Measurements from ENCODE around the gene RPS3A. TPM values are rescaled to one million over a fixed set of nuclear protein-coding genes. Genes with fewer than 3 reads are reported as not detected.
"Not testable (repeated sequence)": the region's sequence is repeated elsewhere in the genome, so short reads cannot be mapped to it uniquely, and the experiment has no call there.

RPS3A gene
- 1,000 to 10,000 TPM; 2,495 to 3,475 (median 3,045) TPM for total RNA-seq

DNA sequence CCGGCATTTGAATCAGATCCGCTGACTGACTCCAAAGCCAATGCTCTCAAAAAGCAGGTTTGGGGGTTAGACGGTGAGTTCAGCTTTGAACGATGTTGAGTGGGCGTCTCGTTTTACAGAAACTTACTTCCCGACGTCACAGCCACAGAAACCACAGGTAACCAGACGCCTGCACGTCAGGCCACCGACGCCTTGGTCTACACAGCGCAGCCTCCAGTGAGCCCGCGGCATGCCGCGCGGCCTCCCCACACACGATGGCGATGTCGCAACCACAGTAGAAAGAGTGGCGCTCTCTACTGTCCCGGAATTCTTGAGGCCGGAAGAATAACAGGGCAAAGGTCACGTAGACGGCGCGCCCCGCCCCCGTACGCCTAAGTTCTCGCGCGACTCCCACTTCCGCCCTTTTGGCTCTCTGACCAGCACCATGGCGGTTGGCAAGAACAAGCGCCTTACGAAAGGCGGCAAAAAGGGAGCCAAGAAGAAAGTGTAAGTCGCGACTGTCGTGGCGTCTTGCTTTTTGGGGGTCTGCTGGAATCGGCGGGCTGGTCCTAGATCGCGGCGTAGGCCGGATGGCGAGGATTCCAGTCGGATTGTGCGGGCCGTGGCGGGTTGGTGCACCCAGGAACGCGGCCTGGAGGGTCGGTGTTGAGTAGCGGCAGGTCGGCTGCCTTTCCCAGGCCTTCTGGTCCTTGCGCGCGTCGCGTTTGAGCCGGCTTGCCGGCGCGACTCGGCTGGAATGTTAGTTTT is at the start of gene RPS3A:
TSS of gene RPS3A (plus strand) at position 400 of the 747 bp plus-strand sequence. CDS start at position 425, 25 bp downstream.
- ATAC-seq (ENCODE audit: low FRiP score) (peak; percentile 99), DNase-seq (ENCODE audit: low spot score) (peak; percentile 87)
- TF ChIP-seq, protein P1, sequence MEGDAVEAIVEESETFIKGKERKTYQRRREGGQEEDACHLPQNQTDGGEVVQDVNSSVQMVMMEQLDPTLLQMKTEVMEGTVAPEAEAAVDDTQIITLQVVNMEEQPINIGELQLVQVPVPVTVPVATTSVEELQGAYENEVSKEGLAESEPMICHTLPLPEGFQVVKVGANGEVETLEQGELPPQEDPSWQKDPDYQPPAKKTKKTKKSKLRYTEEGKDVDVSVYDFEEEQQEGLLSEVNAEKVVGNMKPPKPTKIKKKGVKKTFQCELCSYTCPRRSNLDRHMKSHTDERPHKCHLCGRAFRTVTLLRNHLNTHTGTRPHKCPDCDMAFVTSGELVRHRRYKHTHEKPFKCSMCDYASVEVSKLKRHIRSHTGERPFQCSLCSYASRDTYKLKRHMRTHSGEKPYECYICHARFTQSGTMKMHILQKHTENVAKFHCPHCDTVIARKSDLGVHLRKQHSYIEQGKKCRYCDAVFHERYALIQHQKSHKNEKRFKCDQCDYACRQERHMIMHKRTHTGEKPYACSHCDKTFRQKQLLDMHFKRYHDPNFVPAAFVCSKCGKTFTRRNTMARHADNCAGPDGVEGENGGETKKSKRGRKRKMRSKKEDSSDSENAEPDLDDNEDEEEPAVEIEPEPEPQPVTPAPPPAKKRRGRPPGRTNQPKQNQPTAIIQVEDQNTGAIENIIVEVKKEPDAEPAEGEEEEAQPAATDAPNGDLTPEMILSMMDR (IDR thresholded peaks at IDR 0.05): no peak

DNA sequence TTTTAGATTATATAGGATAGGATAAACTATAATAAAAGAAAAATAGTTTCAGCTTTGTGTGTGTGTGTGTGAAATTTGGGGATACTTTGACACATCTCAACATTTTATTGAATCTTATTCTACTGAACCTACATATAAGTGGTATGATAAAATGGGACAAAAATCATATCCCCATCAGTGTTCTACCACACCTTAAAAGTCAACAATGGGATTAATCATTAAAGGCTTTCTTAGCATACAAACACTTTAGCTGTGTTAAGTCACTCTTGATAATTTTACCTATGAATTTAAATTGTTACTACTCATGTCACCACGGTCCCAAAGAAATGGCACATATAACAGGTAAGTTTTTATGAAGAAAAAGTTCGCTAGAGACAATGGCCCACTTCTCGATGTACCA is 46.6 kb upstream of the RPS3A start:
- ATAC-seq (ENCODE audit: low FRiP score) (no peak), DNase-seq (ENCODE audit: low spot score) (no peak)
- TF ChIP-seq, protein P1 (IDR thresholded peaks at IDR 0.05): no peak

DNA sequence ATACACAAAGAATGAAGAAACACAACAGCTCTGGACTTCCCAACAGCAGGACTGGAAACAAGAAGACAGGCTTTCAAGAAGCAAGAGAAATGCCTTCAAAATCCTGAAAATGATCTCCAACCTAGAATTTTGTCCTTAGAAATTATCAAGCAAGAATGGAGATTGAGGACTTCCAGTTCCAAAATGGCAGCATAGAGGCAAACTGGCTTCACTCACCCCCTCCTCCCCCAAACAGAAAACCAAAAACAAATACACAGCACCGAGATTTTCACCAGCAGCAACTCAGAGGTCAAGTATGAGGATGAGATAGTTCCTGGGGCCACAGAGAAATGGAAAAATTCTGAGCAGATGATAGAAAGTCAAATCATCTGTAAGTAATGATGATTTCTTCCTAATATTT is 43.9 kb upstream of the RPS3A start:
- ATAC-seq (ENCODE audit: low FRiP score) (no peak), DNase-seq (ENCODE audit: low spot score) (no peak)
- TF ChIP-seq, protein P1 (IDR thresholded peaks at IDR 0.05): no peak

- not testable (repeated sequence) for ATAC-seq (ENCODE audit: low FRiP score); DNase-seq (ENCODE audit: low spot score)
Observed at GRCh38 chr4:151063143-151063542, 36.3 kb upstream of the RPS3A start.

DNA sequence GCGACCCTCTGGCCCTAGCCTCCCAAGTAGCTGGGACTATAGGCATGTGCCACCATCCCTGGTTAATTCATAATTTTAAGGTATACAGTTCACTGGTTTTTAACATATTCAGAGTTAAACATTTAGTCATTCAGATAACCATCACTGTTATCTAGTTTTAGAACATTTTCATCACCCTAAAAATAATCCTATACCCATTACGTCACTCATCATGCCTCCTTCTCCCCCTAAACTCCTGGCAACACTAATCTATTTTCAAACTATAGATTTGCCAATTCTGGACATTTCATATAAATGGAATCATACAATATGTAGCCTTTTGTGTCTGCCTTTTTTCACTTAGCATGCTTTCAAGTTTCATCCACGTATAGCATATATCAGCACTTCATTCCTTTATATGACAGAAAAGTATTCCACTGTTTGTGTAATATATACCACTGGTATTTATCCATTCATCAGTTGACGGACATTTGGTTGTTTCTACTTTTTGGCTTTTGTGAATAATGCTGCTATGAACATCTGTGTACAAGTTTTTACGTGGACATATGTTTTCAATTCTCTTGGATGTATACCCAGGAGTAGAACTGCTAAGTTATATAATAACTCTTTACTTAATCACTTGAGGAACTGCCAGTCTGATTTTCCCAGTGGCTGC is 32.0 kb upstream of the RPS3A start:
- TF ChIP-seq, protein P1 (IDR thresholded peaks at IDR 0.05): no peak
- ATAC-seq (ENCODE audit: low FRiP score): no peak
- DNase-seq (ENCODE audit: low spot score): no peak

DNA sequence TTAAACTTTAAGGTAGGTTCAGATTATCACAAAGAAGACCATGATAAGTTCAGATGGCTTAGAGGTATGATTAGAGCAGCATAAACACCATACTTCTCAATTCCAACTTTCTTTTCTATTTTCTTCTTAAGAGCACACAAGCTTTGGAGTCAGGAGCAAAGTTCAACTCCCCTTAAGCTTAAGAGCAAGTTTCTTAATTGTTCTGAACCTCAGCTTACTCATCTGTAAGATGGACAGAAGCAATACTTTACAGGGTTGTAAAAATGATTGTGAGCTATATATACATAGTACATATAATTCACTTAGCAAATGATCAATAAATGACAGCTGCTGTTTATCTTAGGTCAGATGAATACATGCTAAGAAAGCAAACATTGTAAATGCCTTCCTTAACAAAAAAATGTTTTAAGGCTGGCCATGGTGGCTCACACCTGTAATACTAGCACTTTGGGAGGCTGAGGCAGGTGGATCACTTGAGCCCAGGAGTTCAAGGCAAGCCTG is 25.0 kb upstream of the RPS3A start:
- no peak for ATAC-seq (ENCODE audit: low FRiP score)
- TF ChIP-seq, protein P1 (IDR thresholded peaks at IDR 0.05): no peak

GRCh38 chr4:151077978-151078377 is 21.4 kb upstream of the RPS3A start:
- not testable (repeated sequence) for ATAC-seq (ENCODE audit: low FRiP score); DNase-seq (ENCODE audit: low spot score)

More for the DNA sequence above, 25.0 kb upstream of the RPS3A start:
- DNase-seq (ENCODE audit: low spot score): no peak

- TF ChIP-seq, protein P1 (IDR thresholded peaks at IDR 0.05): no peak
- DNase-seq (ENCODE audit: low spot score) (no peak), ATAC-seq (ENCODE audit: low FRiP score) (no peak)
Observed at GRCh38 chr4:151087467-151087866, 12.0 kb upstream of the RPS3A start.
